Measurements from ENCODE around the gene RPL5.
"Not testable (repeated sequence)": the region's sequence is repeated elsewhere in the genome, so short reads cannot be mapped to it uniquely, and the experiment has no call there.

The RPL5 gene

GRCh38 chr1:92831762-92832536, at the start of gene RPL5:
TSS of gene RPL5 (plus strand) at chr1:92832040. CDS start at chr1:92832115, 75 bp downstream.
- in situ Hi-C loops (cut with MboI; ENCODE audit: low sequenced_read_pairs), result no loop called here

GRCh38 chr1:92783550-92783949, 48.3 kb upstream of the RPL5 start:
- in situ Hi-C loops (cut with MboI; ENCODE audit: low sequenced_read_pairs), result not testable (repeated sequence)

GRCh38 chr1:92784021-92784638, 47.7 kb upstream of the RPL5 start:
- in situ Hi-C loops (cut with MboI; ENCODE audit: low sequenced_read_pairs), result no loop called here

- in situ Hi-C loops (cut with MboI; ENCODE audit: low sequenced_read_pairs), result no loop called here
Measured at GRCh38 chr1:92784639-92785500, 47.0 kb upstream of the RPL5 start, which contains the start of gene EVI5. TSS of gene EVI5 (minus strand) at chr1:92785108. CDS start at chr1:92736546, 48,562 bp downstream.

- in situ Hi-C loops (cut with MboI; ENCODE audit: low sequenced_read_pairs), result no loop called here
Measured at GRCh38 chr1:92786111-92786901, 45.5 kb upstream of the RPL5 start.

- in situ Hi-C loops (cut with MboI; ENCODE audit: low sequenced_read_pairs), result no loop called here
Measured at GRCh38 chr1:92790081-92790480, 41.8 kb upstream of the RPL5 start.

- in situ Hi-C loops (cut with MboI; ENCODE audit: low sequenced_read_pairs), result no loop called here
Measured at GRCh38 chr1:92790867-92791266, 41.0 kb upstream of the RPL5 start.

- in situ Hi-C loops (cut with MboI; ENCODE audit: low sequenced_read_pairs), result no loop called here
Measured at GRCh38 chr1:92791487-92792066, 40.3 kb upstream of the RPL5 start.

- in situ Hi-C loops (cut with MboI; ENCODE audit: low sequenced_read_pairs), result no loop called here
Measured at GRCh38 chr1:92792340-92792782, 39.5 kb upstream of the RPL5 start.

GRCh38 chr1:92795166-92795565, 36.7 kb upstream of the RPL5 start:
- in situ Hi-C loops (cut with MboI; ENCODE audit: low sequenced_read_pairs), result no loop called here

GRCh38 chr1:92797297-92797696, 34.5 kb upstream of the RPL5 start:
- in situ Hi-C loops (cut with MboI; ENCODE audit: low sequenced_read_pairs), result no loop called here

- in situ Hi-C loops (cut with MboI; ENCODE audit: low sequenced_read_pairs), result no loop called here
Measured at GRCh38 chr1:92797961-92798360, 33.9 kb upstream of the RPL5 start.

- in situ Hi-C loops (cut with MboI; ENCODE audit: low sequenced_read_pairs), result no loop called here
Measured at GRCh38 chr1:92803140-92803887, 28.5 kb upstream of the RPL5 start.

GRCh38 chr1:92804721-92805201, 27.1 kb upstream of the RPL5 start:
- in situ Hi-C loops (cut with MboI; ENCODE audit: low sequenced_read_pairs), result no loop called here

- in situ Hi-C loops (cut with MboI; ENCODE audit: low sequenced_read_pairs), result no loop called here
Measured at GRCh38 chr1:92805216-92805615, 26.6 kb upstream of the RPL5 start.

- in situ Hi-C loops (cut with MboI; ENCODE audit: low sequenced_read_pairs), result no loop called here
Measured at GRCh38 chr1:92808381-92808780, 23.5 kb upstream of the RPL5 start.

- in situ Hi-C loops (cut with MboI; ENCODE audit: low sequenced_read_pairs), result no loop called here
Measured at GRCh38 chr1:92816732-92817131, 15.1 kb upstream of the RPL5 start.

- in situ Hi-C loops (cut with MboI; ENCODE audit: low sequenced_read_pairs), result no loop called here
Measured at GRCh38 chr1:92817137-92817697, 14.6 kb upstream of the RPL5 start.
